Limb (tissue), 2 donors: ENCODE data around the gene TPPP3.
A peak's percentile ranks its signal among the peaks of the same experiment; 100 is the strongest.

Experiments used
- DNase-seq, 2 donors: peaks; one replicate each; pipeline ENCODE4 v3.0.0-alpha.2; 2016; ENCODE audit errors: extremely low spot score in 2 of 2

The TPPP3 gene

GRCh38 chr16:67405336-67405735 is 12.0 kb upstream of the TPPP3 start:
- no peak for DNase-seq

- no peak for DNase-seq
Measured at GRCh38 chr16:67404740-67405226, 11.5 kb upstream of the TPPP3 start.

GRCh38 chr16:67403976-67404555 is 10.8 kb upstream of the TPPP3 start:
- no peak for DNase-seq

- no peak for DNase-seq
Measured at GRCh38 chr16:67400901-67401300, 7.6 kb upstream of the TPPP3 start.

GRCh38 chr16:67399749-67400704 is 6.7 kb upstream of the TPPP3 start:
- DNase-seq = peak; percentile 50 to 69

GRCh38 chr16:67399218-67399733 is 6.0 kb upstream of the TPPP3 start:
- peak; percentile 61 to 80 for DNase-seq

- DNase-seq = no peak
Measured at GRCh38 chr16:67398546-67399217, 5.4 kb upstream of the TPPP3 start.

- DNase-seq = no peak
Measured at GRCh38 chr16:67397812-67398545, 4.7 kb upstream of the TPPP3 start.

GRCh38 chr16:67397036-67397801 is 3.9 kb upstream of the TPPP3 start:
- no peak for DNase-seq

GRCh38 chr16:67396159-67397035 is 3.1 kb upstream of the TPPP3 start:
- peak; percentile 86 to 90 for DNase-seq

- peak in 1 of 2 donors; percentile 57 for DNase-seq
Measured at GRCh38 chr16:67395458-67396158, 2.3 kb upstream of the TPPP3 start.

GRCh38 chr16:67395105-67395457 is 1.8 kb upstream of the TPPP3 start:
- peak in 1 of 2 donors; percentile 46 for DNase-seq

GRCh38 chr16:67394155-67395104 is 1.1 kb upstream of the TPPP3 start:
- peak in 1 of 2 donors; percentile 69 for DNase-seq

GRCh38 chr16:67393788-67394154 is 473 bp upstream of the TPPP3 start:
- no peak for DNase-seq

- DNase-seq = peak in 1 of 2 donors; percentile 38
Measured at GRCh38 chr16:67392301-67393059, 818 bp downstream of the TPPP3 start.

GRCh38 chr16:67391424-67392300 is 1.6 kb downstream of the TPPP3 start:
- peak in 1 of 2 donors; percentile 62 for DNase-seq
